SK-N-SH treated with all-trans-retinoic acid at 6 μM for 48 hours (cell line): ENCODE results near the gene THOC1.

ENCODE experiments used
- ARNTL ChIP-seq: fragments of 450-650 bp; formaldehyde crosslinking; IDR thresholded peaks from 2 replicates; pipeline ENCODE4 v1.5.0; 2020; ENCODE audit warnings: low read depth, mild to moderate bottlenecking, moderate library complexity, borderline replicate concordance
- CREB5 ChIP-seq: fragments of 250-450 bp; sonication (Bioruptor Pico); IDR thresholded peaks from 2 replicates; pipeline ENCODE4 v1.5.1; 2020; ENCODE audit warnings: low read depth, mild to moderate bottlenecking, moderate library complexity
- GLIS3 ChIP-seq: fragments of 250-450 bp; sonication (Bioruptor Pico); IDR thresholded peaks from 2 replicates; pipeline ENCODE4 v1.5.0; 2020; ENCODE audit warnings: mild to moderate bottlenecking, moderate library complexity
- ISL1 ChIP-seq: fragments of 250-450 bp; sonication (Bioruptor Pico); IDR thresholded peaks from 2 replicates; pipeline ENCODE4 v2.1.2; 2022; ENCODE audit warnings: mild to moderate bottlenecking, moderate library complexity
- PATZ1 ChIP-seq: fragments of 250-450 bp; sonication (Bioruptor Pico); IDR thresholded peaks from 2 replicates; pipeline ENCODE4 v1.8.0; 2020; ENCODE audit warnings: mild to moderate bottlenecking, moderate library complexity, borderline replicate concordance
- POU6F1 ChIP-seq: fragments of 250-450 bp; sonication (Bioruptor Pico); IDR thresholded peaks from 2 replicates; pipeline ENCODE4 v1.8.0; 2021; ENCODE audit warnings: low read depth, mild to moderate bottlenecking, moderate library complexity, borderline replicate concordance
- PPARA ChIP-seq: fragments of 250-450 bp; sonication (Bioruptor Pico); IDR thresholded peaks from 2 replicates; pipeline ENCODE4 v1.5.0; 2020; ENCODE audit warnings: mild to moderate bottlenecking, borderline replicate concordance
- RARB ChIP-seq: fragments of 250-450 bp; sonication (Bioruptor Pico); IDR thresholded peaks from 2 replicates; pipeline ENCODE4 v1.8.0; 2021; ENCODE audit warnings: mild to moderate bottlenecking, moderate library complexity
- SNAI2 ChIP-seq: fragments of 250-450 bp; sonication (Bioruptor Pico); IDR thresholded peaks from 2 replicates; pipeline ENCODE4 v1.5.0; 2020; ENCODE audit warnings: mild to moderate bottlenecking, moderate library complexity
- ZFP3 ChIP-seq: fragments of 250-450 bp; sonication (Bioruptor Pico); IDR thresholded peaks from 2 replicates; pipeline ENCODE4 v1.5.0; 2020; ENCODE audit warnings: mild to moderate bottlenecking, moderate library complexity
- ZFP30 ChIP-seq: fragments of 450-650 bp; formaldehyde crosslinking; IDR thresholded peaks from 2 replicates; pipeline ENCODE4 v1.5.0; 2022; ENCODE audit warnings: mild to moderate bottlenecking, moderate library complexity
- ZNF565 ChIP-seq: fragments of 450-650 bp; formaldehyde crosslinking; conservative IDR thresholded peaks from 2 replicates; pipeline ENCODE4 v1.5.0; 2020; ENCODE audit warnings: low read depth, mild to moderate bottlenecking, moderate library complexity
- ZNF70 ChIP-seq: fragments of 450-650 bp; formaldehyde crosslinking; IDR thresholded peaks from 2 replicates; pipeline ENCODE4 v1.5.0; 2020; ENCODE audit warnings: mild to moderate bottlenecking, moderate library complexity
- ZNF8 ChIP-seq: fragments of 450-650 bp; formaldehyde crosslinking; IDR thresholded peaks from 2 replicates; pipeline ENCODE4 v1.5.0; 2020; ENCODE audit warnings: mild to moderate bottlenecking, moderate library complexity

GRCh38 chr18:295756-296490 lies 28.1 kb upstream of the THOC1 start:
- TF ChIP-seq ZFP3 (no peak), ZFP30 (CRISPR knock-in tag) (no peak), CREB5 (CRISPR knock-in tag) (no peak), RARB (CRISPR knock-in tag) (no peak), PATZ1 (CRISPR knock-in tag) (no peak), SNAI2 (no peak), POU6F1 (CRISPR knock-in tag) (no peak), ZNF70 (CRISPR knock-in tag) (no peak), GLIS3 (no peak), PPARA (no peak), ARNTL (no peak), ZNF8 (no peak), ZNF565 (no peak), ISL1 (CRISPR knock-in tag) (no peak)
